Endothelial cell of umbilical vein (primary cell): Measurements from ENCODE around the gene TEDC1. TPM values are rescaled to one million over a fixed set of nuclear protein-coding genes. Genes with fewer than 3 reads are reported as not detected.

ENCODE experiments used
- BruUV-seq: library from RNA; stranded (reverse); fragments of 400-500 nt; replicated peaks from 2 replicates; lab custom pipeline; 2021; lab: Mats Ljungman, UMichigan
- CTCF ChIA-PET: fragments of 300-600, 350-600 bp; sonication (Branson Sonifier 250); formaldehyde crosslinking; loops from one replicate; lab custom pipeline; 2021; ENCODE audit warnings: antibody characterized with exemption, inconsistent platforms; lab: Charles Lee
- POLR2A ChIA-PET: fragments of 300-600, 350-600 bp; sonication (Branson Sonifier 250); formaldehyde crosslinking; loops from one replicate; lab custom pipeline; 2021; ENCODE audit warnings: antibody characterized with exemption, inconsistent platforms; lab: Charles Lee
- DNase-seq: peaks from one replicate; pipeline ENCODE4 v3.0.0-alpha.2; 2011; ENCODE audit warnings: low read depth, low spot score
- FAIRE-seq: peaks from 2 replicates; lab custom pipeline; 2011; peaks lifted over from hg19 to GRCh38; lab: Jason Lieb, UNC
- H2AFZ ChIP-seq: 2 replicates; pipeline ENCODE4 v1.6.0; 2012; ENCODE audit warnings: low read depth, low read length, control low read depth, inconsistent platforms
- H3K27ac ChIP-seq: 2 replicates; pipeline ENCODE4 v1.5.1; 2011; ENCODE audit warnings: low read depth, mild to moderate bottlenecking, control low read depth, low read length, moderate library complexity; ENCODE audit not compliant: insufficient read depth
- H3K27me3 ChIP-seq, 2 experiments: 2 replicates each; pipeline versions ENCODE4 v1.6.0 to v1.6.1; 2011; ENCODE audit warnings: low read length in 2 of 2, mixed read lengths in 1 of 2; ENCODE audit not compliant: control insufficient read depth in 2 of 2, insufficient read depth in 2 of 2
- H3K36me3 ChIP-seq, 2 experiments: 2 replicates in 1 of 2; 3 replicates in 1 of 2; pipeline ENCODE4 v1.5.1; 2011; ENCODE audit warnings: low read length in 2 of 2, mild to moderate bottlenecking in 1 of 2, moderate library complexity in 1 of 2; ENCODE audit not compliant: control insufficient read depth in 2 of 2, insufficient read depth in 2 of 2; ENCODE audit errors: extremely low read depth in 1 of 2
- H3K4me1 ChIP-seq: 3 replicates; pipeline ENCODE4 v1.5.1; 2011; ENCODE audit warnings: mild to moderate bottlenecking, low read length; ENCODE audit not compliant: control insufficient read depth, insufficient read depth; ENCODE audit errors: extremely low read depth
- H3K4me2 ChIP-seq: 2 replicates; pipeline ENCODE4 v1.6.1; 2011; ENCODE audit warnings: low read length, control low read depth, mixed read lengths; ENCODE audit not compliant: insufficient read depth
- H3K4me3 ChIP-seq, 3 experiments: fragments of 200-600 bp in 1 of 3; sonication (generic), shearing (Covaris generic) in 1 of 3; replicated peaks in 1 of 3; 2 replicates each; pipeline ENCODE4 v1.5.1; 2011 to 2016; ENCODE audit warnings: control low read depth in 3 of 3, low read length in 3 of 3, mild to moderate bottlenecking in 2 of 3, inconsistent platforms in 1 of 3, low read depth in 1 of 3, moderate library complexity in 1 of 3; ENCODE audit not compliant: insufficient read depth in 1 of 3
- H3K79me2 ChIP-seq: 2 replicates; pipeline ENCODE4 v1.6.0; 2012; ENCODE audit warnings: low read length, inconsistent platforms; ENCODE audit not compliant: control insufficient read depth, insufficient read depth
- H3K9ac ChIP-seq: replicated peaks from 2 replicates; pipeline ENCODE3; 2011; ENCODE audit warnings: low read length, control low read depth; ENCODE audit not compliant: insufficient read depth; ENCODE audit errors: extremely low read depth
- H3K9me1 ChIP-seq: replicated peaks from 3 replicates; pipeline ENCODE4 v1.6.0; 2011; ENCODE audit warnings: mild to moderate bottlenecking, low read length; ENCODE audit not compliant: control insufficient read depth, insufficient read depth; ENCODE audit errors: extremely low read depth
- H3K9me3 ChIP-seq: replicated peaks from 2 replicates; pipeline ENCODE4 v1.5.1; 2012; ENCODE audit warnings: low read length, inconsistent platforms; ENCODE audit not compliant: control insufficient read depth, insufficient read depth
- H4K20me1 ChIP-seq: replicated peaks from 2 replicates; pipeline ENCODE3; 2011; ENCODE audit warnings: mild to moderate bottlenecking, low read length; ENCODE audit not compliant: control insufficient read depth, insufficient read depth; ENCODE audit errors: extremely low read depth
- CTCF ChIP-seq, 2 donors: IDR thresholded peaks; 1 replicate in 1 of 2; 2 replicates in 1 of 2; pipeline ENCODE4 v1.5.1; 2011; ENCODE audit warnings: low read length in 2 of 2, mild to moderate bottlenecking in 2 of 2, moderate library complexity in 2 of 2, control low read depth in 1 of 2, inconsistent platforms in 1 of 2, low read depth in 1 of 2; ENCODE audit not compliant: insufficient read depth in 1 of 2; ENCODE audit errors: extremely low read depth in 1 of 2
- EZH2 ChIP-seq: IDR thresholded peaks from 2 replicates; pipeline ENCODE4 v1.6.1; 2012; ENCODE audit warnings: borderline replicate concordance, low read depth, mild to moderate bottlenecking, moderate library complexity, low read length, inconsistent platforms; ENCODE audit not compliant: severe bottlenecking
- FOS ChIP-seq: IDR thresholded peaks from 2 replicates; pipeline ENCODE4 v1.6.1; 2011; ENCODE audit warnings: mild to moderate bottlenecking, low read length, moderate library complexity, borderline replicate concordance; ENCODE audit not compliant: insufficient read depth
- GATA2 ChIP-seq: IDR thresholded peaks from 2 replicates; pipeline ENCODE4 v1.7.0; 2011; ENCODE audit warnings: low read depth, mild to moderate bottlenecking, moderate library complexity, mixed read lengths, low read length; ENCODE audit not compliant: insufficient read length, insufficient read depth
- JUN ChIP-seq: IDR thresholded peaks from 2 replicates; pipeline ENCODE4 v1.6.1; 2011; ENCODE audit warnings: borderline replicate concordance, low read depth; ENCODE audit not compliant: insufficient read length, insufficient read depth
- MAX ChIP-seq: IDR thresholded peaks from 2 replicates; pipeline ENCODE4 v1.6.1; 2011; ENCODE audit not compliant: insufficient read depth, insufficient read length
- MYC ChIP-seq: IDR thresholded peaks from one replicate; pipeline ENCODE4 v1.6.1; 2011; ENCODE audit warnings: mild to moderate bottlenecking, low read depth, low read length
- POLR2A ChIP-seq: IDR thresholded peaks from 2 replicates; pipeline ENCODE4 v1.6.1; 2012; ENCODE audit warnings: low read depth, mild to moderate bottlenecking, control low read depth, low read length
- POLR2AphosphoS5 ChIP-seq: IDR thresholded peaks from 2 replicates; pipeline ENCODE4 v1.6.1; 2012; ENCODE audit warnings: low read depth, mild to moderate bottlenecking, control low read depth, low read length, moderate library complexity; ENCODE audit not compliant: insufficient read depth
- dilution Hi-C: fragments of 300-500 bp; cut with MboI; formaldehyde crosslinking; loops from one replicate; pipeline ENCODE4 v1.15.0; 2019; ENCODE audit warnings: low sequenced_read_pairs; ENCODE audit not compliant: extremely low pct_ligation_motif_present
- intact Hi-C: fragments of 100-400 bp; cut with micrococcal nuclease; formaldehyde crosslinking; loops from one replicate; pipeline ENCODE4 v1.10.0; 2022
- polyA plus RNA-seq, 4 experiments: library from polyadenylated mRNA; depleted of rRNA in 3 of 4; stranded (reverse) in 3 of 4; unstranded in 1 of 4; fragments of >200 nt; gene quantifications; 2 replicates each; pipeline versions ENCODE4 v1.2.1 to v1.2.3, GENCODE V29; 2011 to 2012; ENCODE audit warnings: missing spikeins in 1 of 4
- total RNA-seq: library from RNA; stranded (reverse); gene quantifications from 2 replicates; pipeline ENCODE4 v1.2.3, GENCODE V29; 2021

TEDC1 gene
- total and polyA plus RNA-seq, 2 donors (not counting 3 experiments of a cell fraction or from before 2014, with no cell fraction given) = 16.5 to 25.3 TPM

GRCh38 chr14:105471823-105472485 is 19.1 kb upstream of the TEDC1 start:
- Histone ChIP-seq H3K4me1 (peaks cover 14% of the 10 kb centered on the region), H3K27ac (no peak overlapping the region), H3K36me3 (peaks cover 3 to 17% of the 10 kb centered on the region in 2 experiments), H2AFZ (no peak overlapping the region), H3K9me3 (no peaks in the 10 kb centered on the region), H3K4me2 (no peak overlapping the region), H3K9me1 (no peaks in the 10 kb centered on the region), H3K79me2 (peaks cover 5% of the 10 kb centered on the region), H4K20me1 (no peaks in the 10 kb centered on the region), H3K4me3 (no peak overlapping the region), H3K27me3 (no peaks in the 10 kb centered on the region), H3K9ac (no peak overlapping the region)
- BruUV-seq = no TSS peak
- dilution Hi-C loops = no loop called here
- TF ChIP-seq EZH2 (no peak), MYC (no peak), GATA2 (no peak), POLR2AphosphoS5 (no peak), JUN (no peak), CTCF (IDR thresholded peaks at IDR 0.05; ENCODE audit: extremely low read depth in 1 of 2, insufficient read depth in 1 of 2, low read depth in 1 of 2, low read length in 2 of 2) (no peak), MAX (no peak), FOS (no peak), POLR2A (no peak)
- ChIA-PET POLR2A (interaction anchor here (0.7 kb wide), 1 partner anchor 39 kb away, joined by 3 read pairs; no protein-coding TSS in a partner anchor), CTCF (interaction anchor here (0.6 to 6.3 kb wide), 8 partner anchors 10 to 101 kb away, joined by 3 to 53 read pairs (median 6); partner anchors contain the start of gene CRIP1)
- DNase-seq = no peak
- FAIRE-seq = no peak
- intact Hi-C loops = no loop called here
